Measurements from ENCODE around the gene TRMU.

TRMU gene

DNA sequence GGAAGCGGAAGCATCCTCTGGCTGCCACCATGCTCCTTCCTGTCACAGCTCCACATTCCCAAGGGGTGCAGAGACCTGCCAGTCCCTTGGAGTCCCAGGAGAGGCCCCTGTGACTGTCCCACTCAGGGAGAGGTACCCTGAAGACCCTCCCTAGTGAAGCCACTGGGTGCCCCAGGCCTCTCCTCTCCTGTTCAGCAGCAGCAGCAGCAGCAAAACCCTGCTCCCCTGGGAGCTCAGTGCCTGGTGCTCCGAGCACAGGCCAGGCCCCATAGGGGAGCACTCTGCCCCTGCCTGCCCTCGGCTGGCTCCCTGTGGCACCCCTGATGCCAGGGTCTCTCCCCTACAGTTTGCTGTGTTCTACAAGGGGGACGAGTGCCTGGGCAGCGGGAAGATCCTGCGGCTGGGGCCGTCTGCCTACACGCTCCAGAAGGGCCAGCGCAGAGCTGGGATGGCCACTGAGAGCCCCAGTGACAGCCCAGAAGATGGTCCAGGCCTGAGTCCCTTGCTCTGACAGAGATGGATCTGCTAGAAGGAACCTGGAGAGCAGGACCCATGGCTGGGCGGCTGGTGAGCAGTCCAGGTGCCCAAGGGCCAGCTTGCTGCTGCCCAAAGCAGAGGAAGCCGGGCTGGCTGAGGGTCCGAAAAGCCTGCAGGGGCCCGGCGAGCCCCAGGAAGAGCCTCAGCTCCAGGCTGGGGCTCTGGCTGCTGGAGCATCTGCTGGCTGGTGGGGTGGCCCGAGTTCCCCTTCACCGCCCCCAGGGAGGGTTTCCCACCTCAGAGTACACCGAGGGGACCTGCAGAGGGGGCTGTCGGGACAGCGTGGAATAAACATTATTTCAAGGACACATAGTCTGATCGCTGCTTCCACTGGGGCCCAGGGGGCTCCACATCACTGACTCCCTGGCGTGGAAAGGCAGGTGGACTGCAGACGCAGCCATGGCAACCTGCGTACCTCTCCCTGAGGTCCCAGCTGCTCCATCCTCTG, 21.3 kb downstream of the TRMU start:
- Histone ChIP-seq H3K9me3 (ENCODE audit: control insufficient read depth, insufficient read depth, low read length) (no peaks in the 10 kb centered on the region), H3K27me3 (ENCODE audit: control insufficient read depth, insufficient read depth, low read length) (no peaks in the 10 kb centered on the region), H3K27ac (ENCODE audit: low read length) (no peak overlapping the region), H3K36me3 (ENCODE audit: control insufficient read depth, insufficient read depth, low read length) (peaks cover 28% of the 10 kb centered on the region), H3K4me1 (ENCODE audit: control insufficient read depth, insufficient read depth, low read length) (no peaks in the 10 kb centered on the region), H3K4me3 (ENCODE audit: low read length) (no peak overlapping the region)
- no CpG with 5 or more reads among the region's 23 CpGs for WGBS (ENCODE audit: insufficient coverage, insufficient read length)
- DNase-seq (ENCODE audit: low read depth, low spot score): no peak

DNA sequence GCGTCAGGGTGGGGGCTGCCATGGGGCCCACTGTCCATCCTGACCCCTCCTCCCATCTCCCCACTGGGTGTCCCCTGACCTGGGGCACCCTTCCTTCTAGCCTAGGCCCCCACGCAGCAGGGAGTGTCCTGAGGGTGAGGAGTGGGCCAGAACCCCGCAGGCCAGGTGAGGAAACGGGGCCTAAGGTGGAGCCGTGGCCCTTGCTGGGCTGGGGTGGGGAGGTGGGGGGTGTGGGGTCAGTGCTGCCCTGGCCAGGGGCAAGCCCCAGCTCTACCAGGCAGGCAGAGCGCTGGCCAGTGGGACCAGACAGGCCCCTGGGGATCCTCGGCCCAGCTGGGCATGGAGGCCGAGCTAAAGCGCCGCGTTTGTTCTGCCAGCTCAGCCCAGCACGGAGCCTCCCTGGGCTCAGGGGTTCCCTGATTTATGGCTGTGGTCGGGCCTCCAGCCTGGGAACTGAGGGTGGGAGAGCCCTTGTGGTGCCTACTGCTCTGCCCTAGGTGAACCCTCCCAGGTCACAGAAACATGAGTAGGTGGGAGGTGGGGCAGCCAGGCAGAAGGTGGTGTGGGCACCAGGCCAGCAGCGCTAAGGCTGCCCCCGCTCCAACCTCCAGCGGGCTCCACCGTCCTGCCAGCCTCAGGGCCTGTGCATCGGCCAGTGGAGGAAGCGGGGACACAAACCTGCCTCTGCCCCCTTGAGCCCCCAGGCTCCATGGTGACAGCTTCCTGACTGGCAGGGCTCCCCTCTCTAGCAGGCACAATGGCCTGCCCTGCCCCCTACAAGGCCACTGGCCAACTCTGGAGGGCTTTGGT, 22.4 kb downstream of the TRMU start:
- no CpG with 5 or more reads among the region's 19 CpGs for WGBS (ENCODE audit: insufficient coverage, insufficient read length)
- Histone ChIP-seq H3K36me3 (ENCODE audit: control insufficient read depth, insufficient read depth, low read length) (peaks cover 17% of the 10 kb centered on the region), H3K27me3 (ENCODE audit: control insufficient read depth, insufficient read depth, low read length) (no peaks in the 10 kb centered on the region), H3K9me3 (ENCODE audit: control insufficient read depth, insufficient read depth, low read length) (no peaks in the 10 kb centered on the region), H3K4me1 (ENCODE audit: control insufficient read depth, insufficient read depth, low read length) (no peaks in the 10 kb centered on the region; the same call in 1 of the 2 replicates), H3K27ac (ENCODE audit: low read length) (no peak overlapping the region), H3K4me3 (ENCODE audit: low read length) (no peak overlapping the region)
- DNase-seq (ENCODE audit: low read depth, low spot score): no peak

DNA sequence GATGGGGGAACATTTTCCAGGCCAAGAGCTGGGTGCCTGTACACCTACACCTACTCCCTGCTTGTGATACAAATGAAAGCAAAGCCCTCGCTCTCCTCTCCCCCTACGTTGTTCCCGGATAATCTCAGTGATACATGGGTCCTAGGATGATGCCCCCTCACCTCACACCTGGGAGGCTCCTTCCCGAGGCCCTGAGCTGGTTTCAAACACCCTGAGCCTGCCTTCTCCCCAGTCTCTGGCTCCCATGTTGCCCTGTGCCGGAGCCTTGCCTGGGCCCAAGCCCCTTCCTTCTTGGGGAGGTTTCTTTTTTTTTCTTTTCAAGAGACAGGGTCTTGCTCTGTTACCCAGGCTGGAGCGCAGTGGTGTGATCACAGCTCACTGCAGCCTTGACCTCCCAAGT, 23.3 kb downstream of the TRMU start:
- Histone ChIP-seq H3K4me1 (ENCODE audit: control insufficient read depth, insufficient read depth, low read length) (no peaks in the 10 kb centered on the region; the same call in 1 of the 2 replicates), H3K27ac (ENCODE audit: low read length) (no peak overlapping the region), H3K36me3 (ENCODE audit: control insufficient read depth, insufficient read depth, low read length) (peaks cover 13% of the 10 kb centered on the region), H3K27me3 (ENCODE audit: control insufficient read depth, insufficient read depth, low read length) (no peaks in the 10 kb centered on the region), H3K4me3 (ENCODE audit: low read length) (no peak overlapping the region), H3K9me3 (ENCODE audit: control insufficient read depth, insufficient read depth, low read length) (no peaks in the 10 kb centered on the region)
- WGBS (ENCODE audit: insufficient coverage, insufficient read length): no CpG with 5 or more reads among the region's 6 CpGs
- no peak for DNase-seq (ENCODE audit: low read depth, low spot score)

DNA sequence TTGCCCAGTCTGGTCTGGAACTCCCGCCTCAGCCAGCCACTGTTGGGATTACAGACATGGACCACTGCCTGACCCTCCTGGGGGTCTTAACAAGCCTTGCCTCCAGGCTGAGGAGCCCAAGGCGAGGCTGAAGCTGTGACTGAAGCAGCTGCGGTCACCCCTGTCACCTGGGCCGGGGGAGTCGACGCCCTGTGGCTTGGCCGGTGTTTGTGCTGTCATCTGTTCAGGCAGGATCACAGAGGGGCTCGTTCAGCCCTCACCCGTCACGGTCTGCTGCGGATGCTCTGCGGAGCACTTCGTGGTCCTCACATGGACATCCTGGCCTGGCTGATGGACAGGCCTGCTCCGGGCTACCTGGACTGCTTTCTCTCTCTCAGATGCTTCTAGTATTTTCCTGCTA, 23.8 kb downstream of the TRMU start:
- H3K27ac ChIP-seq (ENCODE audit: low read length): no peak overlapping the region
- DNase-seq (ENCODE audit: low read depth, low spot score): no peak
- no CpG with 5 or more reads among the region's 14 CpGs for WGBS (ENCODE audit: insufficient coverage, insufficient read length)

DNA sequence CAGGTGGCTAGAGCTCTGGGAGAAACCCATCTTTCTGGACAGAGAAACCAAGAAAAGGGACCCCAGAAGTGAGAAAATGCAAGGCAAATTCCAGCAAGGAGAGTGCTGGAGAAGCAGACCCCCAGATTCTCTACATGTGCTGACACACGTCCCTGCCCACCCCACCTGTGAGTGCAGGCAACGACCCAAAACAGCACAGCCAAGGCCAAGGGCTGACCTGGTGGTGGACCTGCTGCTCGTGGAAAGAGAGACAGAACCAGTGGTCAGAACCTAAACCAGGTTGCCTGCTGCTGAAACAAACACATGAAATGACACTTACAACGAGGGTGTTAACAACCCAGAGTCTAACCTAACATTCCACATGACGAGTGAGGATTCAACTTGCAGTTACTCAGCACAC, 24.6 kb downstream of the TRMU start:
- H3K4me3 ChIP-seq (ENCODE audit: low read length): no peak overlapping the region
- H3K4me1 ChIP-seq (ENCODE audit: control insufficient read depth, insufficient read depth, low read length): no peaks in the 10 kb centered on the region; the same call in 1 of the 2 replicates
- H3K27ac ChIP-seq (ENCODE audit: low read length): no peak overlapping the region
- no peaks in the 10 kb centered on the region for H3K27me3 ChIP-seq (ENCODE audit: control insufficient read depth, insufficient read depth, low read length)
- peaks cover 9% of the 10 kb centered on the region for H3K36me3 ChIP-seq (ENCODE audit: control insufficient read depth, insufficient read depth, low read length)
- DNase-seq (ENCODE audit: low read depth, low spot score): no peak
- H3K9me3 ChIP-seq (ENCODE audit: control insufficient read depth, insufficient read depth, low read length): no peaks in the 10 kb centered on the region
- WGBS (ENCODE audit: insufficient coverage, insufficient read length): no CpG with 5 or more reads among the region's 5 CpGs

More for the DNA sequence above, 23.8 kb downstream of the TRMU start:
- peaks cover 9% of the 10 kb centered on the region for H3K36me3 ChIP-seq (ENCODE audit: control insufficient read depth, insufficient read depth, low read length)
- H3K4me1 ChIP-seq (ENCODE audit: control insufficient read depth, insufficient read depth, low read length): no peaks in the 10 kb centered on the region; the same call in 1 of the 2 replicates
- H3K27me3 ChIP-seq (ENCODE audit: control insufficient read depth, insufficient read depth, low read length): no peaks in the 10 kb centered on the region
- no peak overlapping the region for H3K4me3 ChIP-seq (ENCODE audit: low read length)
- H3K9me3 ChIP-seq (ENCODE audit: control insufficient read depth, insufficient read depth, low read length): no peaks in the 10 kb centered on the region

DNA sequence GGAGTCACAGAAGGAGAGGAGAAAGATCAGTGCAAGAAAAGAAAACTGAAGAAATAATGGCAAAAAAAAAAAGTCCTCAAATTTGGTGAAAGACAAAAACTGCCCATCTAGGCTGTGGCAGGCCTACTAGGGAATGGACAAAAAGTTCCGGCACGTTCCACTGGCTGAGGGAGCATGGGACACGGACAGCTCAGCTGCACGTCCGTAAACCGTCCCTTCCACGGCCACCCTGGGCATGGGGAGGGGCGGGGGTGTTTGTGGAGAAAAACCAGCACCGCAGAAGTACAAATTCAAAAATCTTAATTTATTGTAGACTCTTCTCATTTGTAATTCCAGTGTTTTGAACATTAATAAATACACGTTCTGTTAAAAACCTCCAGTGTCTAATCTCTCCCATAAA, 25.4 kb downstream of the TRMU start:
- H3K9me3 ChIP-seq (ENCODE audit: control insufficient read depth, insufficient read depth, low read length): no peaks in the 10 kb centered on the region
- no peaks in the 10 kb centered on the region; the same call in 1 of the 2 replicates for H3K4me1 ChIP-seq (ENCODE audit: control insufficient read depth, insufficient read depth, low read length)
- H3K36me3 ChIP-seq (ENCODE audit: control insufficient read depth, insufficient read depth, low read length): peaks cover 9% of the 10 kb centered on the region
- no peak overlapping the region for H3K27ac ChIP-seq (ENCODE audit: low read length)
- no peaks in the 10 kb centered on the region for H3K27me3 ChIP-seq (ENCODE audit: control insufficient read depth, insufficient read depth, low read length)
- WGBS (ENCODE audit: insufficient coverage, insufficient read length): no CpG with 5 or more reads among the region's 10 CpGs
- DNase-seq (ENCODE audit: low read depth, low spot score): no peak
- no peak overlapping the region for H3K4me3 ChIP-seq (ENCODE audit: low read length)

DNA sequence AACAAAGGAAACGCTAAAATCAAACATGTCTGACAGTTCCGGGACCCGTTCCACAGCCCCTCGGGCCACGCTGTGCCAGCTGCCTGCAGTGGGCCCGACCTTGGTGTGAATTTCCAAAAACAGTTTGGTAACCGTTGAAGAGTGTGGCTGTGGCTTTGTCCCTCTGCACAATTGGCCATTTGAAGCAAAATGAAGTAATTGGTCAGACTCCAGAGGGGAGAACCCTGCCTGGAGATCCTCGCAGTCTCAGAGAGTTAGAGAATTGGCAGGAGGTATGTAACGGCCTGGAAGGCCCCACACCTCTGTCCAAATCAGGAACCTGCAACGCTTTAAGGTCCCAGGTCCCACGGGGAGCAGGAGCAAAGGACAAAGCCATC, 26.3 kb downstream of the TRMU start:
- peaks cover 2% of the 10 kb centered on the region; the same call in 1 of the 2 replicates for H3K4me1 ChIP-seq (ENCODE audit: control insufficient read depth, insufficient read depth, low read length)
- H3K4me3 ChIP-seq (ENCODE audit: low read length): no peak overlapping the region
- no peak for DNase-seq (ENCODE audit: low read depth, low spot score)
- no CpG with 5 or more reads among the region's 11 CpGs for WGBS (ENCODE audit: insufficient coverage, insufficient read length)
- no peaks in the 10 kb centered on the region for H3K27me3 ChIP-seq (ENCODE audit: control insufficient read depth, insufficient read depth, low read length)
- peaks cover 7% of the 10 kb centered on the region for H3K36me3 ChIP-seq (ENCODE audit: control insufficient read depth, insufficient read depth, low read length)
- H3K27ac ChIP-seq (ENCODE audit: low read length): no peak overlapping the region
- no peaks in the 10 kb centered on the region for H3K9me3 ChIP-seq (ENCODE audit: control insufficient read depth, insufficient read depth, low read length)

DNA sequence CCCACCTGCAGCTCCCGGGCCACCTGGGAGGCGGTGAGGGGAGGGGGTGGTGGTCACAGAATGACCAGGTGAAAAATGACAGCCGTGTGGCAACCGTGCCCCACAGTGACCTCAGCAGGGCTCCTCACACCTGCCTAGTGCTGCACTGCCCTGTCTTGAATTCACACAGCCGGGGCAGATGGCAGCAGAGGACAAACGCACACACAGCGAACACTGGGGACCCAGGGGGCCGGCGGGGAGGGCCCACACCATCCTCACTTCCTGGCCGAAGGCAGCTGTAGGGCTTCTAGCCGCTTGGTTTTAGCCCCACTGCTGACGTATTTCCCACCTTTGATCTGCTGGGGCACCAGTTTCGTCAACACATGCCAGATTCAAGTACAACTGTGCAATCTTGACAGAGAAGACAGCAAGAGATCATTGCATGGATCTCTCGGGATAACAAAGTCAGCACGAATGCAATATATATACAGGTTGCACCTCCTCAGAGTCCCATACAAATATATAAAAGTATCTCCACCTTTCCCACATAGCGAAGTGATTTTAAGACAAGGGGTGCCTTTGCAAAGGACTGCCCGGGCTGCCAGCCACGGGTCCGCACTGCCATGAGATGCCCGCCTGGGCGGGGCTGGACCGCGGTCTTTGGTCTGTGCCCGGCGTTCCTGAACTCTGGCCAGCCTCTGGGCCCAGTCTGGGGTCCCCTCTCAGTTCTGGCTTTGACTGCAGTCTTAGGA, 26.9 kb downstream of the TRMU start:
- no peaks in the 10 kb centered on the region for H3K27me3 ChIP-seq (ENCODE audit: control insufficient read depth, insufficient read depth, low read length)
- H3K27ac ChIP-seq (ENCODE audit: low read length): no peak overlapping the region
- no CpG with 5 or more reads among the region's 25 CpGs for WGBS (ENCODE audit: insufficient coverage, insufficient read length)
- peaks cover 3% of the 10 kb centered on the region; the same call in 1 of the 2 replicates for H3K36me3 ChIP-seq (ENCODE audit: control insufficient read depth, insufficient read depth, low read length)
- H3K9me3 ChIP-seq (ENCODE audit: control insufficient read depth, insufficient read depth, low read length): no peaks in the 10 kb centered on the region
- no peak for DNase-seq (ENCODE audit: low read depth, low spot score)
- no peak overlapping the region for H3K4me3 ChIP-seq (ENCODE audit: low read length)
- peaks cover 5% of the 10 kb centered on the region; the same call in 1 of the 2 replicates for H3K4me1 ChIP-seq (ENCODE audit: control insufficient read depth, insufficient read depth, low read length)

DNA sequence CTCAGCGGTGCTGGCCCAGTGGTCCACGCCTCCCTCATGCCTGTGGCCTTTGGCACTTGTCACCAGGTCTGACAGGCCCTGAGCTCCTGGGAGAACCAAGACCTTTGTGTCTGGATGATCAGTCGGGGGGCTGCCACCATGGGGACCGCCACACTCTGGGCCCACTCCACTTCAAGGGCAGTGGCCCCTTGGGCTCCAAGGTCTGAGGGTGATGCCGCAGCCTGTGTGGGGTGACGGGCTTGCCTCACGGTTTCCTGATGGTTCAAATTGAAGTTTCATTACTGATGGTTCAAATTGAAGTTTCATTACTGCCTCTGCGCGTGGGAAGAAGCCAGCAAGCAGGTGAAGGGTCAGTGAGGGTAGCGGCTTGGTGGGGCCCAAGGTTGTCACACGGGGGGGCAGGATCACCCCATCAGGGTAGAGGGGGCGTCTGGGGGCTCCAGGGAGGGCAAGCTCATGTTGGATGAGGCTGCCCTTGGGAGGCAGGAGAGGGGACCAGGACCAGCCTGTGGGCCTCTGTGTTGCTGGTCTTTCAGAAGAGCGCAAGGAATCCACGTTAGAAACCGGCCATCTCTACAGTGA, 27.5 kb downstream of the TRMU start:
- Histone ChIP-seq H3K4me3 (ENCODE audit: low read length) (no peak overlapping the region), H3K4me1 (ENCODE audit: control insufficient read depth, insufficient read depth, low read length) (peaks cover 7% of the 10 kb centered on the region), H3K27ac (ENCODE audit: low read length) (no peak overlapping the region), H3K36me3 (ENCODE audit: control insufficient read depth, insufficient read depth, low read length) (peaks cover 2% of the 10 kb centered on the region; the same call in 1 of the 2 replicates), H3K9me3 (ENCODE audit: control insufficient read depth, insufficient read depth, low read length) (no peaks in the 10 kb centered on the region), H3K27me3 (ENCODE audit: control insufficient read depth, insufficient read depth, low read length) (no peaks in the 10 kb centered on the region)
- WGBS (ENCODE audit: insufficient coverage, insufficient read length): no CpG with 5 or more reads among the region's 15 CpGs
- DNase-seq (ENCODE audit: low read depth, low spot score): no peak

All from iPS DF 6.9 (cell line).